Transverse colon (tissue), 4 donors: ENCODE measurements around the gene ELAVL1.

Experiments used
- POLR2AphosphoS5 ChIP-seq, 3 donors: sonication (generic); formaldehyde crosslinking; IDR thresholded peaks; one replicate each; pipeline ENCODE4 v1.6.1; 2016; ENCODE audit warnings: antibody characterized with exemption in 3 of 3
- TF ChIP-seq, protein P1 (sequence below), 5 experiments: fragments of 200-600 bp in 3 of 5; fragments of 450-650 bp in 2 of 5; sonication (generic) in 3 of 5; IDR thresholded peaks; 1 replicate in 2 of 5; 2 replicates in 3 of 5; pipeline ENCODE4 v1.5.1; 2016 to 2017; ENCODE audit warnings: antibody characterized with exemption in 5 of 5, inconsistent platforms in 3 of 5, mild to moderate bottlenecking in 2 of 5, moderate library complexity in 1 of 5

DNA sequence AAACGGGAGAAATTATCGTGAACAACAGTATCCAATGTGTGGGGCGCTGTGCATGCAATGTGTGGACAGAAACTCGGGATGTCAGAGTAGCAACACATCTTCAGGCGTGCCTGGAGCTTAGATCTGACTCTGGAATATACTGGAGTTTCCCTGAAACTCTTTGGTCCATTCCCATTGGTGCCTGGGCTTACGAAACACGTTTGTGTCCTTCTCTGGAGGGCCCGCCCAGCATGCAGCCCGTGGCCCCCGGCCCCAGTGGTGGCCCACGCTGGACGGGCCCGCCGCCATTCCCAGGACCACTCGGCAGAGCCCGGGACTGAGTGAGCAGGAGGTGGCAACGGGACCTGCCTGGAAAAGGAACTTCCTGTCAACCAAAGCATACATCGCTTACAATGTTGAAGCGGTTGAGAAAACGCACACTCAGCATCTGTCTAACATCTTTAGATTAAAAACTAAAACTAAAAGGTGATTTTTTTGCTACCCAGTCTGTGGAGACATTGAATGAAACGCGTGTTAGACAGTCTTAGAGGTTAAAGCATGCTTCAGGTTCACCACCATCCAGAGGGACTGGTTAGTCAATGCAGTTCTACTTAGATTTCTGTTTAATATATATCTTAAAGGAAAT is 42.7 kb downstream of the ELAVL1 start:
- TF ChIP-seq, protein P1, sequence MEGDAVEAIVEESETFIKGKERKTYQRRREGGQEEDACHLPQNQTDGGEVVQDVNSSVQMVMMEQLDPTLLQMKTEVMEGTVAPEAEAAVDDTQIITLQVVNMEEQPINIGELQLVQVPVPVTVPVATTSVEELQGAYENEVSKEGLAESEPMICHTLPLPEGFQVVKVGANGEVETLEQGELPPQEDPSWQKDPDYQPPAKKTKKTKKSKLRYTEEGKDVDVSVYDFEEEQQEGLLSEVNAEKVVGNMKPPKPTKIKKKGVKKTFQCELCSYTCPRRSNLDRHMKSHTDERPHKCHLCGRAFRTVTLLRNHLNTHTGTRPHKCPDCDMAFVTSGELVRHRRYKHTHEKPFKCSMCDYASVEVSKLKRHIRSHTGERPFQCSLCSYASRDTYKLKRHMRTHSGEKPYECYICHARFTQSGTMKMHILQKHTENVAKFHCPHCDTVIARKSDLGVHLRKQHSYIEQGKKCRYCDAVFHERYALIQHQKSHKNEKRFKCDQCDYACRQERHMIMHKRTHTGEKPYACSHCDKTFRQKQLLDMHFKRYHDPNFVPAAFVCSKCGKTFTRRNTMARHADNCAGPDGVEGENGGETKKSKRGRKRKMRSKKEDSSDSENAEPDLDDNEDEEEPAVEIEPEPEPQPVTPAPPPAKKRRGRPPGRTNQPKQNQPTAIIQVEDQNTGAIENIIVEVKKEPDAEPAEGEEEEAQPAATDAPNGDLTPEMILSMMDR (IDR thresholded peaks at IDR 0.05) = no peak
- TF ChIP-seq POLR2AphosphoS5 (IDR thresholded peaks at IDR 0.05) = no peak
